HepG2 (cell line): Measurements from ENCODE around the gene COMMD8. TPM values are rescaled to one million over a fixed set of nuclear protein-coding genes. Genes with fewer than 3 reads are reported as not detected.

Experiments used
- ATAC-seq: fragments of 200-7000 bp; cut with Tn5 transposase; 3 replicates; pipeline ENCODE4 v1.9.1; 2020; ENCODE audit warnings: mild to moderate bottlenecking, moderate library complexity
- BruUV-seq: library from RNA; stranded (reverse); fragments of 400-500 nt; replicated peaks from 2 replicates; lab custom pipeline; 2021; lab: Mats Ljungman, UMichigan
- CTCF ChIA-PET: fragments of 300-600 bp; formaldehyde crosslinking; extraction: SDS; loops from one replicate; lab custom pipeline; 2021; ENCODE audit warnings: low total read pairs, inconsistent platforms, low intra/inter-chr PET ratio; lab: Yijun Ruan, JAX
- POLR2A ChIA-PET: fragments of 350-600 bp; sonication (Branson Sonifier 250); formaldehyde crosslinking; loops from one replicate; lab custom pipeline; 2020; ENCODE audit warnings: antibody characterized with exemption, inconsistent platforms; lab: Yijun Ruan, JAX
- DNase-seq: peaks from one replicate; pipeline ENCODE4 v3.0.0-alpha.2; 2015; ENCODE audit warnings: low spot score
- FAIRE-seq: peaks from 3 replicates; lab custom pipeline; 2011; peaks lifted over from hg19 to GRCh38; lab: Jason Lieb, UNC
- H2AFZ ChIP-seq: one replicate; pipeline ENCODE4 v1.6.1; 2011; ENCODE audit warnings: low read length, inconsistent platforms
- H3K27ac ChIP-seq: fragments of 300-600 bp; 3 replicates; pipeline ENCODE4 v1.8.0; 2011; ENCODE audit warnings: mixed run types, mild to moderate bottlenecking, mixed read lengths, low read length, inconsistent platforms; ENCODE audit not compliant: insufficient read depth; ENCODE audit errors: extremely low read length
- H3K27me3 ChIP-seq, 2 experiments: fragments of 200-600 bp in 1 of 2; 2 replicates in 1 of 2; 3 replicates in 1 of 2; pipeline versions ENCODE4 v1.6.0 to v1.8.0; 2011; ENCODE audit warnings: low read length in 2 of 2, mild to moderate bottlenecking in 2 of 2, moderate library complexity in 2 of 2, inconsistent platforms in 1 of 2; ENCODE audit not compliant: insufficient read depth in 2 of 2, control insufficient read depth in 1 of 2
- H3K36me3 ChIP-seq, 2 experiments: fragments of 200-600 bp in 1 of 2; replicated peaks in 1 of 2; 2 replicates in 1 of 2; 3 replicates in 1 of 2; pipeline versions ENCODE4 v1.5.1 to v1.8.0; 2011; ENCODE audit warnings: low read length in 2 of 2, inconsistent platforms in 1 of 2; ENCODE audit not compliant: insufficient read depth in 2 of 2, control insufficient read depth in 1 of 2
- H3K4me1 ChIP-seq: 2 replicates; pipeline ENCODE4 v1.5.1; 2012; ENCODE audit warnings: low read length, inconsistent platforms; ENCODE audit not compliant: insufficient read depth
- H3K4me2 ChIP-seq: 2 replicates; pipeline ENCODE4 v1.6.0; 2011; ENCODE audit warnings: low read depth, low read length, inconsistent platforms
- H3K4me3 ChIP-seq, 3 experiments: fragments of 200-600 bp in 1 of 3; sonication (generic), shearing (Covaris generic) in 1 of 3; replicated peaks in 1 of 3; 2 replicates each; pipeline ENCODE4 v1.5.1; 2011 to 2016; ENCODE audit warnings: low read length in 3 of 3, inconsistent platforms in 2 of 3, low read depth in 2 of 3, mild to moderate bottlenecking in 2 of 3, control low read depth in 1 of 3, mixed read lengths in 1 of 3; ENCODE audit not compliant: insufficient read depth in 1 of 3
- H3K79me2 ChIP-seq: one replicate; pipeline ENCODE4 v1.6.1; 2011; ENCODE audit warnings: low read length, inconsistent platforms; ENCODE audit not compliant: insufficient read depth
- H3K9ac ChIP-seq: 2 replicates; pipeline ENCODE4 v1.6.0; 2011; ENCODE audit warnings: mild to moderate bottlenecking, low read depth, low read length, inconsistent platforms; ENCODE audit not compliant: insufficient read depth
- H3K9me3 ChIP-seq: 2 replicates; pipeline ENCODE4 v1.5.1; 2012; ENCODE audit warnings: mild to moderate bottlenecking, low read length
- H4K20me1 ChIP-seq: 2 replicates; pipeline ENCODE4 v1.6.0; 2011; ENCODE audit warnings: inconsistent platforms, mild to moderate bottlenecking, low read length, moderate library complexity; ENCODE audit not compliant: insufficient read depth
- DBP ChIP-seq: sonication (generic); formaldehyde crosslinking; IDR thresholded peaks from 2 replicates; pipeline ENCODE4 v1.4.0; 2020; ENCODE audit warnings: missing genetic modification reagents; ENCODE audit errors: not compliant biosample characterization
- DNMT1 ChIP-seq: sonication (generic); formaldehyde crosslinking; IDR thresholded peaks from 2 replicates; pipeline ENCODE4 v1.5.1; 2020; ENCODE audit warnings: mild to moderate bottlenecking, missing genetic modification reagents
- JUNB ChIP-seq: sonication (generic); formaldehyde crosslinking; IDR thresholded peaks from 2 replicates; pipeline ENCODE4 v1.8.0; 2022; ENCODE audit warnings: missing genetic modification reagents, mild to moderate bottlenecking, borderline replicate concordance
- RORA ChIP-seq: sonication (generic); formaldehyde crosslinking; IDR thresholded peaks from 2 replicates; pipeline ENCODE4 v1.5.0; 2020; ENCODE audit warnings: mild to moderate bottlenecking, missing genetic modification reagents, moderate library complexity
- U2AF2 ChIP-seq: fragments of 200-400 bp; formaldehyde crosslinking; IDR thresholded peaks from 2 replicates; pipeline ENCODE4 v1.6.1; 2017; ENCODE audit warnings: low read depth, mild to moderate bottlenecking, low read length
- ZBED4 ChIP-seq: sonication (generic); formaldehyde crosslinking; IDR thresholded peaks from 2 replicates; pipeline ENCODE4 v1.4.0; 2020; ENCODE audit warnings: missing genetic modification reagents, borderline replicate concordance
- ZFP90 ChIP-seq: sonication (generic); formaldehyde crosslinking; IDR thresholded peaks from 2 replicates; pipeline ENCODE4 v1.8.0; 2022; ENCODE audit warnings: missing genetic modification reagents, mild to moderate bottlenecking, inconsistent platforms, borderline replicate concordance
- ZNF160 ChIP-seq: sonication (generic); formaldehyde crosslinking; IDR thresholded peaks from 2 replicates; pipeline ENCODE4 v1.8.0; 2022; ENCODE audit warnings: mild to moderate bottlenecking, inconsistent platforms, missing genetic modification reagents
- ZNF205 ChIP-seq: IDR thresholded peaks from 2 replicates; pipeline ENCODE4 v1.6.1; 2018; ENCODE audit warnings: missing biosample characterization, missing genetic modification reagents
- ZNF256 ChIP-seq: sonication (generic); formaldehyde crosslinking; conservative IDR thresholded peaks from 2 replicates; pipeline ENCODE4 v1.4.0; 2020; ENCODE audit warnings: missing genetic modification reagents
- ZNF280D ChIP-seq: sonication (generic); formaldehyde crosslinking; IDR thresholded peaks from 2 replicates; pipeline ENCODE4 v1.5.1; 2020; ENCODE audit warnings: mild to moderate bottlenecking, missing genetic modification reagents
- ZNF567 ChIP-seq: sonication (generic); formaldehyde crosslinking; IDR thresholded peaks from 2 replicates; pipeline ENCODE4 v1.8.1; 2023; ENCODE audit warnings: mild to moderate bottlenecking, missing genetic modification reagents, borderline replicate concordance
- ZSCAN22 ChIP-seq: sonication (generic); formaldehyde crosslinking; IDR thresholded peaks from 2 replicates; pipeline ENCODE4 v1.4.0; 2020; ENCODE audit warnings: mild to moderate bottlenecking, missing genetic modification reagents
- WGBS: methylation state at CpG from one replicate; pipeline ENCODE4 v1.1.6; 2017; ENCODE audit warnings: low lambda C conversion rate; 5-methylcytosine and 5-hydroxymethylcytosine counted together
- in situ Hi-C: cut with HindIII; loops from 2 replicates; pipeline ENCODE4 v1.10.0; 2017; ENCODE audit warnings: low pct_unique_long_range_greater_than_20kb; ENCODE audit not compliant: extremely low pct_ligation_motif_present
- intact Hi-C: fragments of 100-400 bp; cut with micrococcal nuclease; formaldehyde crosslinking; loops from one replicate; pipeline ENCODE4 v1.10.0; 2022; ENCODE audit not compliant: unreplicated experiment
- polyA plus RNA-seq, 8 experiments: library from polyadenylated mRNA; depleted of rRNA in 3 of 8; stranded (reverse) in 7 of 8; unstranded in 1 of 8; fragments of >200 nt; fragmentation: Illumina TruSeq in 4 of 8; extraction: Trizol in 4 of 8; gene quantifications; 2 replicates each; pipeline versions ENCODE4 v1.2.1 to v1.2.3, GENCODE V29; 2011 to 2016; ENCODE audit warnings: low read depth in 4 of 8, missing spikeins in 1 of 8, mixed read lengths in 1 of 8; ENCODE audit not compliant: insufficient read depth in 1 of 8
- total RNA-seq, 5 experiments: library from RNA; depleted of rRNA; stranded (reverse); fragments of >200 nt; fragmentation: Illumina TruSeq; extraction: Trizol; gene quantifications; 2 replicates each; pipeline ENCODE4 v1.2.3, GENCODE V29; 2016; ENCODE audit warnings: low read depth in 1 of 5

COMMD8 gene
- total and polyA plus RNA-seq, 2 of the 13 experiments (the other 11 are each of a cell fraction or from before 2014, with no cell fraction given) = 7.1 to 20.3 TPM

GRCh38 chr4:47410271-47410670 lies 53.2 kb downstream of the COMMD8 start:
- no peaks in the 10 kb centered on the region for H3K27me3 ChIP-seq
- ChIA-PET CTCF (no interaction called here), POLR2A (no interaction called here)
- intact Hi-C loops (no loop called here), in situ Hi-C loops (no loop called here)
- no peaks in the 10 kb centered on the region for H3K79me2 ChIP-seq
- DNase-seq (no peak), FAIRE-seq (no peak), ATAC-seq (no peak)
- WGBS = 0% methylated on average over 1 of the region's 1 CpG
- no peaks in the 10 kb centered on the region for H3K4me1 ChIP-seq
- H3K9me3 ChIP-seq = no peaks in the 10 kb centered on the region
- H4K20me1 ChIP-seq = no peaks in the 10 kb centered on the region
- H3K36me3 ChIP-seq = no peaks in the 10 kb centered on the region
- H3K4me3 ChIP-seq = no peak overlapping the region
- no peak overlapping the region for H3K27ac ChIP-seq
- no peak overlapping the region for H2AFZ ChIP-seq
- no peak overlapping the region for H3K4me2 ChIP-seq
- BruUV-seq = no TSS peak
- H3K9ac ChIP-seq = no peak overlapping the region
- TF ChIP-seq ZSCAN22 (CRISPR knock-in tag) = no peak
- TF ChIP-seq ZNF205 (CRISPR knock-in tag) = no peak
- TF ChIP-seq ZNF280D (CRISPR knock-in tag) = no peak
- TF ChIP-seq DBP = no peak
- no peak for TF ChIP-seq ZNF160 (CRISPR knock-in tag)
- TF ChIP-seq U2AF2 = no peak
- TF ChIP-seq JUNB (CRISPR knock-in tag) = no peak
- TF ChIP-seq ZBED4 (CRISPR knock-in tag) = no peak
- TF ChIP-seq ZFP90 (CRISPR knock-in tag) = no peak
- no peak for TF ChIP-seq ZNF256
- TF ChIP-seq DNMT1 (CRISPR knock-in tag) = no peak
- no peak for TF ChIP-seq ZNF567 (CRISPR knock-in tag)
- no peak for TF ChIP-seq RORA (CRISPR knock-in tag)
